Measurements from ENCODE around the gene CCDC85A. TPM values are rescaled to one million over a fixed set of nuclear protein-coding genes. Genes with fewer than 3 reads are reported as not detected.
"Not testable (repeated sequence)": the region's sequence is repeated elsewhere in the genome, so short reads cannot be mapped to it uniquely, and the experiment has no call there.

The CCDC85A gene
- polyA plus RNA-seq (ENCODE audit: low read depth in 6 of 6): not detected

DNA sequence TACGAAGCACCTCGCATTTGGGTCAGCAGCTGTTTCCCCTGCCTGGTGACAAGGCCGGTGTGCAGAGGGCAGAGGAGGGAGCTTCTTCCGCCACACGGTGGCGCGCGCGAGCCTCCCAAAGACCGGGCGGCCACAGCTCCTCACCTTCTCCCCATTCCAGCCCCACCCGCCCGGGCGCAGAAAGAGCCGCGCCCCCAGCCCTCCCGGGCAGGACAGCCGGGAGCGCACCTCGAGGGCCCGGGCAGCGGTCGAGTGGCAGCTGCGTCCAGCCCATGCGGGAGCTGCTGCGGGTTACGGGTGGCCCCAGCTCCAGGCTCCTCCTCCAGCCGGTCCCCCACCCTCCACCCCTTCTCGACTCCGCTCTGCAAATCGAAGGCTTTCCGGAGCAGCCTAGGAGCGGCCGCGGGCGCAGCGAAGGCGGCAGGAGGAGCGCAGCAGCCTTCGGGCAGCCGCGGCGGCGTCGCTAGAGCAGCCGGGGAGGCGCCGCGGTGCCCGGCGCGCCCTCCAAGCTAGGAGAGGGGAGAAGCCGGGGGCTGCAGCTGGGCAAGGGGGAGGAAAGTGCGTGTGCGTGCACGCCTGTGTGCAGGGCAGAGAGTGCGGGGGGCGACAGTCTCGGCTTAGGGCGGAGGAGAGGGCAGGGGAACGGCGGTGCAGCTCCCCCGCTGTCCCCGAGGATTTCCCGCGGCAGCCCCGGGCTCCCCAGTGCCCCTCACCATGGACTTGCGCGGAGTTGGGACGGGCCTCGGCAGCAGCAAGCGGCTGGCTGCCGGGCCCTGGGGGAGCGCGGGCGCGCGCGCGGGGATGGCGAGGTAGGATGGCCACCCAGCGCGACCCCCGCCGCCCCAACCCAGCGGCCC, at the start of gene CCDC85A:
CCDC85A (plus strand) TSS at position 348 of the 857 bp plus-strand sequence. CDS start 635 bp downstream, outside the sequence.
- peak within 1 kb of the TSS; percentile 13 to 84 (median 64) for H3K4me3 Mint-ChIP-seq
- DNase-seq: peak; percentile 31
- peak; percentile 79 to 81 for ATAC-seq (ENCODE audit: low read depth in 2 of 2)
- H3K27ac Mint-ChIP-seq: peak within 1 kb of the TSS in 1 of 6 donors; percentile 73
- H3K9me3 Mint-ChIP-seq: peaks cover 0 to 3% (median 0%) of the 10 kb centered on the region in 7 donors
- H3K36me3 Mint-ChIP-seq: peaks cover 0 to 6% of the 10 kb centered on the region in 2 donors
- peaks cover 52 to 86% (median 68%) of the 10 kb centered on the region in 3 donors for H3K27me3 Mint-ChIP-seq
- peaks cover 0 to 14% (median 3%) of the 10 kb centered on the region in 3 donors for H3K4me1 Mint-ChIP-seq

DNA sequence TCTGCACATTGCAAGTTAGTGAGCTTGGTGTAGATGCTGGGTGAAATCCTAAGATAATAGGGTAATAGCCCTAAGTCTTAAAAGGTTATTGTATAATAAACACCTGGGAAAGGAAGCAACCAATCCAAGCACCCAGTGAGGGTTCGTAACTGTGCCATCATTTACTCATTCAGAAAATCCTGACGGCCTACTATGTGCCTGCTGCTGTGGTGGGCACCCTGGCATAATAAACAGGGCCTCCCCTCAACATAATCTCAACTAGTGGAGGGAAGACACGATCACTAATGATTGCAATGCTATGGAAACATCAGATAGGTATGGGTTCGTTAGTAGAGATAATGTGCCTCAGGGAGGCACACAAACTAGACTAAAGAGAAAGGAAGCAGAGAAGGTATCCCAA, 48.9 kb upstream of the CCDC85A start:
- Mint-ChIP-seq H3K27me3 (peaks cover 0 to 10% (median 1%) of the 10 kb centered on the region in 3 donors), H3K4me3 (no peak overlapping the region), H3K4me1 (no peaks in the 10 kb centered on the region), H3K27ac (no peak overlapping the region), H3K9me3 (peaks cover 0 to 11% (median 1%) of the 10 kb centered on the region in 7 donors), H3K36me3 (no peaks in the 10 kb centered on the region)
- DNase-seq (no peak), ATAC-seq (ENCODE audit: low read depth in 2 of 2) (no peak)

- DNase-seq; H3K27ac Mint-ChIP-seq; H3K4me1 Mint-ChIP-seq; ATAC-seq (ENCODE audit: low read depth in 2 of 2); H3K4me3 Mint-ChIP-seq; H3K36me3 Mint-ChIP-seq: not testable (repeated sequence)
- Mint-ChIP-seq H3K27me3 (peaks cover 0 to 17% (median 6%) of the 10 kb centered on the region in 3 donors), H3K9me3 (peaks cover 0 to 11% (median 3%) of the 10 kb centered on the region in 7 donors)
These were observed 41.2 kb upstream of the CCDC85A start for GRCh38 chr2:56142497-56143061.

DNA sequence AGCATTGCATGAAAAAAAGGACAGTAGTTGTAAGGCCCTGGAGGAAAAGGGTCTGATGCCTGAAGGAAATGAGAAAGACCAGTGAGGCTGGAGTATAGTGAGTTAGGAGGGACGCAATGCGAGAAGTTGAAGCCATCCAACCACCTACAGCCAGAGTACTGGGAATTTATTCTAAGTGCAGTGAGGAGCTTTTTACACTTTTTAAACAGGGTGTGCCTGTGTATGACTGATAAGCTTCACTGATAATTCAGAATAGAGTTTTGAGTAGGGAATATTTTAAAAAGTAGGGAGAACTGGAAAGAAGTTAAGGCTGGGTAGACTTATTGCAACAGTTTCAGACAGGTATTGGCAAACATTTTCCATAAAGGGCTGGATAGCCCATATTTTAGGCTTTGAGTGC, 35.9 kb upstream of the CCDC85A start:
- Mint-ChIP-seq H3K27me3 (peaks cover 0 to 25% (median 0%) of the 10 kb centered on the region in 3 donors), H3K27ac (no peak overlapping the region), H3K4me3 (no peak overlapping the region), H3K36me3 (no peaks in the 10 kb centered on the region), H3K4me1 (no peaks in the 10 kb centered on the region), H3K9me3 (peaks cover 0 to 6% (median 2%) of the 10 kb centered on the region in 7 donors)
- ATAC-seq (ENCODE audit: low read depth in 2 of 2) (no peak), DNase-seq (no peak)

- ATAC-seq (ENCODE audit: low read depth in 2 of 2) (no peak), DNase-seq (no peak)
- Mint-ChIP-seq H3K4me1 (no peaks in the 10 kb centered on the region), H3K27me3 (peaks cover 0 to 25% (median under 1%) of the 10 kb centered on the region in 3 donors), H3K9me3 (peaks cover 0 to 2% (median 0%) of the 10 kb centered on the region in 7 donors), H3K27ac (no peak overlapping the region), H3K4me3 (no peak overlapping the region), H3K36me3 (no peaks in the 10 kb centered on the region)
These were observed 35.0 kb upstream of the CCDC85A start for GRCh38 chr2:56148825-56149224.

- H3K27ac Mint-ChIP-seq: no peak overlapping the region
- H3K27me3 Mint-ChIP-seq: peaks cover 0 to 19% (median 6%) of the 10 kb centered on the region in 3 donors
- no peaks in the 10 kb centered on the region for H3K4me1 Mint-ChIP-seq
- no peak overlapping the region for H3K4me3 Mint-ChIP-seq
- peaks cover 0 to 2% (median 0%) of the 10 kb centered on the region in 7 donors for H3K9me3 Mint-ChIP-seq
- no peak for ATAC-seq (ENCODE audit: low read depth in 2 of 2)
- no peaks in the 10 kb centered on the region for H3K36me3 Mint-ChIP-seq
- no peak for DNase-seq
These were observed 31.9 kb upstream of the CCDC85A start for GRCh38 chr2:56151841-56152240.

DNA sequence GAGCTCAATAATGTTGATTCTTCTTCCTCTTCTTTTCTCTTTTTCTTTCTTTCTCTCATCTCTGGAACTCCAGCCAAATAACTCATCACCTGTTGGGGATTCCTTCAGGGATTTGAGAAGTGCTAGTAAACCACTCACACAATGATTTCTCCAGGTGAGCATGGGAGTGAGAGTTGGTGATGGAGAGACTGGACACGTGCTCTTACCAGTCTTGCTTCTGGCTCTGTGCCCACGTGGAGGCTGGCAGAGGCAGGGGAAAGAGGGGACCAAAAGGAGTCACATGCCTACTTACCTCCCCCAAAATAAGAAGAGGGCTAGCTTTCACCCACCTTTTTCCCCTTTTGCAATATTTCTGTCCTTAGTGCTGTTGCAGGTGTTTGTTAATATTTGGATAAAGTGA, 28.6 kb upstream of the CCDC85A start:
- Mint-ChIP-seq H3K36me3 (no peaks in the 10 kb centered on the region), H3K27me3 (peaks cover 2 to 6% (median 5%) of the 10 kb centered on the region in 3 donors), H3K4me1 (no peaks in the 10 kb centered on the region), H3K4me3 (no peak overlapping the region), H3K9me3 (peaks cover 0 to 4% (median 0%) of the 10 kb centered on the region in 7 donors), H3K27ac (no peak overlapping the region)
- no peak for ATAC-seq (ENCODE audit: low read depth in 2 of 2)
- DNase-seq: no peak

DNA sequence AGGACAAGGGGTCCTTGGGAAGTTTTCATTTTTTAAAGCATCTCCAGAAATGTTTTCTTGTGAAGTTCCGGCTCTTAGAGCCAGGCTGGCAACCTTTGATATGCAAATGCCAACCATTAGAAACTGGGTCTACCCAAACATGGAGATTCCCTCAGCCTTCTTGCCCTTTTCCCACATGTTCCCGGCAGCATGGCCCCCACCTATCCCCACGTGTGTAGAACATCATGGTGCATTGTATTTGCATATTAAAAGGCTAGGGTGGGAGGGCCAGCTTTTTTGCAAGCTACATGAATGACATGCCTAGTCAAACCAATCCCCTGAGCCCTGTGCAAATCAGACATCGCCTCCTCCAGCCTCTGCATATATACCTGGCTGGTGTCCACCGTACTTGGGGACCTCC, 23.9 kb upstream of the CCDC85A start:
- not testable (repeated sequence) for H3K9me3 Mint-ChIP-seq, H3K4me1 Mint-ChIP-seq, H3K27me3 Mint-ChIP-seq

DNA sequence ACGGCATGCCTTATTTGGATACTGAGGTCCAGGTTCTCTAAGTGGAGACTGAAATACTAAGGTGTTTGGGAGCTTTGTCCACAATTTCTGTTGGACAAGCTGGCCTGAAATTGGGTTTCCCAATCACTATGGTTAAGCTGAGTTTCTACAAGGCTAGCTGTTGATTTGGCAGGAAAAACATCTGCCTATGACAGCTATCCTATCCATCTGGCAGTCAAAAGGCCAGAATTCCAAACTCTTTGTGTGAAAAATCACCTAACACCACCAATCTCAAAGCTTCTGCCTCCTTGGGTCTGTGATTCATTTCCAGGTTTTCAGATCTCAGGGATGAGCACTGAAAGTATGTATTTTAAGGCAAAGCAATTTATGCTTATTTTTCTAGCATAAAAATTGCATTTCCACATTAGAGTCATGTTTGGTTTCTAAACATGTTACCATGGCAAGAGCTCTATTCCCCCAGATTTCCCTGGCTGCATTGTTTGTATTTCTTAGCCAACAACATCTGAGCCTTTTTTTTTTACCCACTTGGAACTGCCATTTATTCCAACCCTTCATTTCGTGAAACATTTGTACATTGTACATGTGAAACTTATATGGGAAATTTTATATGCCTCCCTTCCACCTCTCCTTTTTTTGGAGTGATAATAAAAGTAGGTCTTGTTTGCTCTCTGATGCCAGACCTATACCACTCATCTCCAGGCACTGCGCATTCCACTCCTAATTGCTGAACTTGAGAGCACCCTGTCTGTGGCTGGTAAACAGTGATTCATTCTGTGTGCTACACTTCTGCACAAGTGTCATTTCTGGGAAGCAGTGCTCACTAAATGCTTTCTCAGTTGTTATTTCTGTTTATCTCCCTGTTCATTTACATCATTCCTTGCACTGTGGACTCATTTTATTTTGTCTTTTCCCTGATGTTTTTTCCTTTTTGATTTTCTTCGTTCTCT, 15.9 kb upstream of the CCDC85A start:
- Mint-ChIP-seq H3K4me3 (no peak overlapping the region), H3K36me3 (no peaks in the 10 kb centered on the region)
- no peak for ATAC-seq (ENCODE audit: low read depth in 2 of 2)

More for the DNA sequence above, 23.9 kb upstream of the CCDC85A start:
- H3K36me3 Mint-ChIP-seq; DNase-seq; H3K27ac Mint-ChIP-seq; ATAC-seq (ENCODE audit: low read depth in 2 of 2); H3K4me3 Mint-ChIP-seq: not testable (repeated sequence)

GRCh38 chr2:56169521-56169920, 14.3 kb upstream of the CCDC85A start:
- Mint-ChIP-seq H3K36me3 (no peaks in the 10 kb centered on the region), H3K27ac (peak overlapping the region in 1 of 6 donors; percentile 54), H3K9me3 (peaks cover 0 to 6% (median 1%) of the 10 kb centered on the region in 7 donors), H3K4me3 (no peak overlapping the region), H3K4me1 (no peaks in the 10 kb centered on the region), H3K27me3 (peaks cover 12 to 25% (median 19%) of the 10 kb centered on the region in 3 donors)
- DNase-seq: no peak
- no peak for ATAC-seq (ENCODE audit: low read depth in 2 of 2)

More for the DNA sequence above, 15.9 kb upstream of the CCDC85A start:
- peaks cover 12 to 25% (median 19%) of the 10 kb centered on the region in 3 donors for H3K27me3 Mint-ChIP-seq
- no peak overlapping the region for H3K27ac Mint-ChIP-seq
- no peak for DNase-seq
- H3K4me1 Mint-ChIP-seq: no peaks in the 10 kb centered on the region
- peaks cover 0 to 6% (median 1%) of the 10 kb centered on the region in 7 donors for H3K9me3 Mint-ChIP-seq

- no peak overlapping the region for H3K27ac Mint-ChIP-seq
- peaks cover 0 to 6% (median 1%) of the 10 kb centered on the region in 7 donors for H3K9me3 Mint-ChIP-seq
- no peak overlapping the region for H3K4me3 Mint-ChIP-seq
- ATAC-seq (ENCODE audit: low read depth in 2 of 2): no peak
- no peaks in the 10 kb centered on the region for H3K4me1 Mint-ChIP-seq
- DNase-seq: no peak
- peaks cover 12 to 25% (median 19%) of the 10 kb centered on the region in 3 donors for H3K27me3 Mint-ChIP-seq
- H3K36me3 Mint-ChIP-seq: no peaks in the 10 kb centered on the region
These were observed 13.3 kb upstream of the CCDC85A start for GRCh38 chr2:56170504-56170903.

- ATAC-seq (ENCODE audit: low read depth in 2 of 2): no peak
- no peaks in the 10 kb centered on the region for H3K36me3 Mint-ChIP-seq
- no peak overlapping the region for H3K27ac Mint-ChIP-seq
These were observed 12.8 kb upstream of the CCDC85A start for GRCh38 chr2:56170988-56171387.

DNA sequence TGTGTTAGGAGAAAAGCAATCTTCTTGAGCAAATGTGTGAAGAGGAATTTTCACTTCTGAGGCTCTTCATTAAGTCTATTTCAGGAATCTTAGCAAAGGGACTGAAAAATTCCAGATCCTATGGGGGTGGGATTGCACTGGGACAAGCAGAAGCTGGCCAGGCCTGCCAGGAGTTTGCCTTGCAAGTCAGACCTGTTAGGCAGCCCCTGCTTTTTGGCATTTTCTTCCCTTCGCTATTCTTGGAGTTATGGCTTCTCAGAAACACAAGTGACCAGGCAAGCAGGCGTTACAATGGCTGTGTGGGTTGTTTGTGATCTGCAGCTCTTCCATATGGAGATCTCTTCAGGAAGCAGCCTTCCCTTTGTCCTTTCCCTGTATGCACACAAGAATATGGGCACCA, 8.0 kb upstream of the CCDC85A start:
- ATAC-seq (ENCODE audit: low read depth in 2 of 2): no peak
- H3K4me1 Mint-ChIP-seq: no peaks in the 10 kb centered on the region
- peaks cover 22 to 25% (median 24%) of the 10 kb centered on the region in 3 donors for H3K27me3 Mint-ChIP-seq
- H3K36me3 Mint-ChIP-seq: no peaks in the 10 kb centered on the region
- H3K4me3 Mint-ChIP-seq: no peak overlapping the region
- no peak for DNase-seq
- H3K27ac Mint-ChIP-seq: no peak overlapping the region
- peaks cover 0 to 3% (median 0%) of the 10 kb centered on the region in 7 donors for H3K9me3 Mint-ChIP-seq

More at GRCh38 chr2:56170988-56171387, 12.8 kb upstream of the CCDC85A start:
- Mint-ChIP-seq H3K9me3 (peaks cover 0 to 6% (median 1%) of the 10 kb centered on the region in 7 donors), H3K4me3 (no peak overlapping the region), H3K27me3 (peaks cover 12 to 25% (median 19%) of the 10 kb centered on the region in 3 donors), H3K4me1 (no peaks in the 10 kb centered on the region)
- no peak for DNase-seq

Measured in naive B cell (primary cell).